ENCODE data around the gene CPB2. TPM values are rescaled to one million over a fixed set of nuclear protein-coding genes. Genes with fewer than 3 reads are reported as not detected.

CPB2 gene
- not detected for polyA plus RNA-seq (2013, experiment 1 of 2)
- polyA plus RNA-seq (2013, experiment 2 of 2), result not detected

- no CpG with 5 or more reads among the region's 4 CpGs for WGBS (ENCODE audit: extremely low coverage, insufficient coverage, low lambda C conversion rate)
- H2BK5ac ChIP-seq (ENCODE audit: low read length), result no peak within 1 kb of the TSS
Observed at GRCh38 chr13:46104868-46105267, at the start of gene CPB2. Gene CPB2, minus strand, starts transcription at chr13:46105033. Its CDS starts 24 bp downstream, at chr13:46105009.

GRCh38 chr13:46154136-46154801, 49.4 kb upstream of the CPB2 start:
- Histone ChIP-seq H3K4me1 (ENCODE audit: control insufficient read depth, low read depth, low read length) (no peaks in the 10 kb centered on the region), H3K36me3 (ENCODE audit: control insufficient read depth, insufficient read depth, low read length) (no peaks in the 10 kb centered on the region), H2BK5ac (ENCODE audit: low read length) (no peak overlapping the region), H4K8ac (ENCODE audit: low read depth, low read length) (no peak overlapping the region), H3K9ac (ENCODE audit: low read length) (no peak overlapping the region), H2BK120ac (ENCODE audit: low read depth, low read length) (no peak overlapping the region), H3K79me2 (ENCODE audit: control insufficient read depth, insufficient read depth, low read length) (no peaks in the 10 kb centered on the region), H3K4me2 (ENCODE audit: low read length) (no peak overlapping the region), H3K4ac (ENCODE audit: low read depth, low read length) (no peak overlapping the region), H3K79me1 (ENCODE audit: low read length) (no peaks in the 10 kb centered on the region), H4K5ac (ENCODE audit: low read length) (no peak overlapping the region), H3K27ac (ENCODE audit: low read depth, low read length) (no peak overlapping the region), H3K56ac (ENCODE audit: low read length) (no peak overlapping the region), H3K23ac (ENCODE audit: low read length) (no peak overlapping the region), H2BK15ac (replicated peaks; ENCODE audit: low read depth) (no peak overlapping the region), H3K27me3 (ENCODE audit: insufficient read depth, low read length, poor library complexity) (no peaks in the 10 kb centered on the region), H3K4me3 (ENCODE audit: low read length) (no peak overlapping the region), H3K18ac (ENCODE audit: low read length) (no peak overlapping the region), H2AK5ac (ENCODE audit: low read length) (no peak overlapping the region)
- no CpG with 5 or more reads among the region's 7 CpGs for WGBS (ENCODE audit: extremely low coverage, insufficient coverage, low lambda C conversion rate)
- no peak for DNase-seq

More at GRCh38 chr13:46104868-46105267, at the start of gene CPB2:
- no peak within 1 kb of the TSS for H3K18ac ChIP-seq (ENCODE audit: low read length)
- no peak within 1 kb of the TSS for H3K23ac ChIP-seq (ENCODE audit: low read length)
- no peaks in the 10 kb centered on the region for H3K79me2 ChIP-seq (ENCODE audit: control insufficient read depth, insufficient read depth, low read length)
- H3K4me3 ChIP-seq (ENCODE audit: low read length), result no peak within 1 kb of the TSS
- H2AK5ac ChIP-seq (ENCODE audit: low read length), result no peak within 1 kb of the TSS
- no peak within 1 kb of the TSS for H3K4ac ChIP-seq (ENCODE audit: low read depth, low read length)
- DNase-seq, result no peak
- H3K79me1 ChIP-seq (ENCODE audit: low read length), result no peaks in the 10 kb centered on the region
- H4K8ac ChIP-seq (ENCODE audit: low read depth, low read length), result no peak within 1 kb of the TSS
- no peak within 1 kb of the TSS for H3K56ac ChIP-seq (ENCODE audit: low read length)
- H3K9ac ChIP-seq (ENCODE audit: low read length), result no peak within 1 kb of the TSS
- no peaks in the 10 kb centered on the region for H3K36me3 ChIP-seq (ENCODE audit: control insufficient read depth, insufficient read depth, low read length)
- H2BK15ac ChIP-seq (replicated peaks; ENCODE audit: low read depth), result no peak within 1 kb of the TSS
- no peak within 1 kb of the TSS for H3K4me2 ChIP-seq (ENCODE audit: low read length)
- H2BK120ac ChIP-seq (ENCODE audit: low read depth, low read length), result no peak within 1 kb of the TSS
- H4K5ac ChIP-seq (ENCODE audit: low read length), result no peak within 1 kb of the TSS
- no peaks in the 10 kb centered on the region for H3K4me1 ChIP-seq (ENCODE audit: control insufficient read depth, low read depth, low read length)
- no peaks in the 10 kb centered on the region for H3K27me3 ChIP-seq (ENCODE audit: insufficient read depth, low read length, poor library complexity)
- H3K27ac ChIP-seq (ENCODE audit: low read depth, low read length), result no peak within 1 kb of the TSS

GRCh38 chr13:46152627-46153328, 47.9 kb upstream of the CPB2 start:
- no peaks in the 10 kb centered on the region for H3K79me2 ChIP-seq (ENCODE audit: control insufficient read depth, insufficient read depth, low read length)

GRCh38 chr13:46150134-46150693, 45.4 kb upstream of the CPB2 start:
- H3K18ac ChIP-seq (ENCODE audit: low read length), result no peak overlapping the region
- no peak overlapping the region for H3K4ac ChIP-seq (ENCODE audit: low read depth, low read length)
- WGBS (ENCODE audit: extremely low coverage, insufficient coverage, low lambda C conversion rate), result no CpG with 5 or more reads among the region's 1 CpG
- no peak overlapping the region for H3K23ac ChIP-seq (ENCODE audit: low read length)
- H3K4me3 ChIP-seq (ENCODE audit: low read length), result no peak overlapping the region
- H3K56ac ChIP-seq (ENCODE audit: low read length), result no peak overlapping the region
- no peak overlapping the region for H2BK5ac ChIP-seq (ENCODE audit: low read length)
- no peak overlapping the region for H2BK15ac ChIP-seq (replicated peaks; ENCODE audit: low read depth)
- no peaks in the 10 kb centered on the region for H3K36me3 ChIP-seq (ENCODE audit: control insufficient read depth, insufficient read depth, low read length)
- no peaks in the 10 kb centered on the region for H3K27me3 ChIP-seq (ENCODE audit: insufficient read depth, low read length, poor library complexity)
- no peak overlapping the region for H4K8ac ChIP-seq (ENCODE audit: low read depth, low read length)
- no peak overlapping the region for H2AK5ac ChIP-seq (ENCODE audit: low read length)
- H3K27ac ChIP-seq (ENCODE audit: low read depth, low read length), result no peak overlapping the region
- no peaks in the 10 kb centered on the region for H3K79me2 ChIP-seq (ENCODE audit: control insufficient read depth, insufficient read depth, low read length)
- H3K9ac ChIP-seq (ENCODE audit: low read length), result no peak overlapping the region
- H4K5ac ChIP-seq (ENCODE audit: low read length), result no peak overlapping the region
- no peak overlapping the region for H2BK120ac ChIP-seq (ENCODE audit: low read depth, low read length)
- H3K4me1 ChIP-seq (ENCODE audit: control insufficient read depth, low read depth, low read length), result no peaks in the 10 kb centered on the region
- H3K4me2 ChIP-seq (ENCODE audit: low read length), result no peak overlapping the region
- no peak for DNase-seq
- no peaks in the 10 kb centered on the region for H3K79me1 ChIP-seq (ENCODE audit: low read length)

More at GRCh38 chr13:46152627-46153328, 47.9 kb upstream of the CPB2 start:
- no peak overlapping the region for H4K5ac ChIP-seq (ENCODE audit: low read length)
- no peak overlapping the region for H4K8ac ChIP-seq (ENCODE audit: low read depth, low read length)
- no peak overlapping the region for H3K23ac ChIP-seq (ENCODE audit: low read length)
- H3K9ac ChIP-seq (ENCODE audit: low read length), result no peak overlapping the region
- H3K79me1 ChIP-seq (ENCODE audit: low read length), result no peaks in the 10 kb centered on the region
- no peaks in the 10 kb centered on the region for H3K4me1 ChIP-seq (ENCODE audit: control insufficient read depth, low read depth, low read length)
- no peak overlapping the region for H2BK5ac ChIP-seq (ENCODE audit: low read length)
- H3K4me2 ChIP-seq (ENCODE audit: low read length), result no peak overlapping the region
- WGBS (ENCODE audit: extremely low coverage, insufficient coverage, low lambda C conversion rate), result no CpG with 5 or more reads among the region's 6 CpGs
- no peak for DNase-seq
- no peak overlapping the region for H2BK120ac ChIP-seq (ENCODE audit: low read depth, low read length)
- no peak overlapping the region for H2AK5ac ChIP-seq (ENCODE audit: low read length)
- no peak overlapping the region for H3K4me3 ChIP-seq (ENCODE audit: low read length)
- H3K4ac ChIP-seq (ENCODE audit: low read depth, low read length), result no peak overlapping the region
- H3K18ac ChIP-seq (ENCODE audit: low read length), result no peak overlapping the region
- no peaks in the 10 kb centered on the region for H3K27me3 ChIP-seq (ENCODE audit: insufficient read depth, low read length, poor library complexity)
- H3K27ac ChIP-seq (ENCODE audit: low read depth, low read length), result no peak overlapping the region
- H3K56ac ChIP-seq (ENCODE audit: low read length), result no peak overlapping the region
- no peaks in the 10 kb centered on the region for H3K36me3 ChIP-seq (ENCODE audit: control insufficient read depth, insufficient read depth, low read length)
- H2BK15ac ChIP-seq (replicated peaks; ENCODE audit: low read depth), result no peak overlapping the region

- Histone ChIP-seq H3K36me3 (ENCODE audit: control insufficient read depth, insufficient read depth, low read length) (no peaks in the 10 kb centered on the region), H3K23ac (ENCODE audit: low read length) (no peak overlapping the region), H4K5ac (ENCODE audit: low read length) (no peak overlapping the region), H4K8ac (ENCODE audit: low read depth, low read length) (no peak overlapping the region), H3K4me2 (ENCODE audit: low read length) (no peak overlapping the region), H2BK5ac (ENCODE audit: low read length) (no peak overlapping the region), H3K4me3 (ENCODE audit: low read length) (no peak overlapping the region), H3K79me2 (ENCODE audit: control insufficient read depth, insufficient read depth, low read length) (no peaks in the 10 kb centered on the region), H3K9ac (ENCODE audit: low read length) (no peak overlapping the region), H3K56ac (ENCODE audit: low read length) (no peak overlapping the region), H2BK120ac (ENCODE audit: low read depth, low read length) (no peak overlapping the region), H3K4ac (ENCODE audit: low read depth, low read length) (no peak overlapping the region), H3K18ac (ENCODE audit: low read length) (no peak overlapping the region), H2AK5ac (ENCODE audit: low read length) (no peak overlapping the region), H3K27ac (ENCODE audit: low read depth, low read length) (no peak overlapping the region), H2BK15ac (replicated peaks; ENCODE audit: low read depth) (no peak overlapping the region), H3K4me1 (ENCODE audit: control insufficient read depth, low read depth, low read length) (no peaks in the 10 kb centered on the region), H3K79me1 (ENCODE audit: low read length) (no peaks in the 10 kb centered on the region), H3K27me3 (ENCODE audit: insufficient read depth, low read length, poor library complexity) (no peaks in the 10 kb centered on the region)
- no CpG with 5 or more reads among the region's 7 CpGs for WGBS (ENCODE audit: extremely low coverage, insufficient coverage, low lambda C conversion rate)
- no peak for DNase-seq
Observed at GRCh38 chr13:46149272-46150133, 44.7 kb upstream of the CPB2 start.

Measured in mesendoderm (in vitro differentiated cells).